Neural progenitor cell (in vitro differentiated cells): Measurements from ENCODE around the gene ARSB. TPM values are rescaled to one million over a fixed set of nuclear protein-coding genes. Genes with fewer than 3 reads are reported as not detected.

Experiments
- DNase-seq: peaks from one replicate; pipeline ENCODE4 v3.0.0-alpha.2; 2016; ENCODE audit warnings: low spot score
- H2AFZ ChIP-seq: fragments of 200-600 bp; sonication (generic); replicated peaks from 2 replicates; pipeline ENCODE4 v1.6.1; 2016; ENCODE audit warnings: antibody characterized with exemption
- H3F3A ChIP-seq: fragments of 200-600 bp; sonication (generic); 2 replicates; pipeline ENCODE4 v1.6.1; 2016; ENCODE audit warnings: antibody characterized with exemption, low read depth
- H3K27ac ChIP-seq: fragments of 200-600 bp; sonication (generic); 2 replicates; pipeline ENCODE4 v1.5.1; 2016; ENCODE audit warnings: mild to moderate bottlenecking
- H3K27me3 ChIP-seq: fragments of 200-600 bp; sonication (generic); 2 replicates; pipeline ENCODE4 v1.6.1; 2016; ENCODE audit warnings: mild to moderate bottlenecking, moderate library complexity
- H3K36me3 ChIP-seq: fragments of 200-600 bp; sonication (generic); 2 replicates; pipeline ENCODE4 v1.5.1; 2016
- H3K4me1 ChIP-seq: fragments of 200-600 bp; sonication (generic); 2 replicates; pipeline ENCODE4 v1.6.1; 2016; ENCODE audit warnings: mixed run types
- H3K4me2 ChIP-seq: fragments of 200-600 bp; sonication (generic); 2 replicates; pipeline ENCODE4 v1.6.1; 2016
- H3K4me3 ChIP-seq: fragments of 200-600 bp; sonication (generic); 2 replicates; pipeline ENCODE4 v1.5.1; 2016
- H3K79me2 ChIP-seq: fragments of 200-600 bp; sonication (generic); 2 replicates; pipeline ENCODE4 v1.6.1; 2016; ENCODE audit warnings: low read depth
- H3K9ac ChIP-seq: fragments of 200-600 bp; sonication (generic); 2 replicates; pipeline ENCODE4 v1.6.1; 2016
- H3K9me3 ChIP-seq: fragments of 200-600 bp; sonication (generic); 2 replicates; pipeline ENCODE4 v1.5.1; 2016; ENCODE audit warnings: low read depth
- H4K20me1 ChIP-seq: fragments of 200-600 bp; sonication (generic); 2 replicates; pipeline ENCODE4 v1.6.1; 2016; ENCODE audit warnings: low read depth
- H3K27ac Mint-ChIP-seq: 3 replicates; pipeline ENCODE4 v1.8.0; 2021; ENCODE audit warnings: mixed read lengths
- H3K27me3 Mint-ChIP-seq: 2 replicates; pipeline ENCODE4 v1.8.0; 2022; ENCODE audit warnings: low read depth, mild to moderate bottlenecking, inconsistent platforms, moderate library complexity, mixed read lengths; ENCODE audit not compliant: insufficient read depth
- H3K36me3 Mint-ChIP-seq: 3 replicates; pipeline ENCODE4 v1.8.0; 2021; ENCODE audit warnings: mixed read lengths
- H3K4me1 Mint-ChIP-seq: 3 replicates; pipeline ENCODE4 v1.8.0; 2021; ENCODE audit warnings: mixed read lengths
- H3K4me3 Mint-ChIP-seq: 3 replicates; pipeline ENCODE4 v1.8.0; 2021; ENCODE audit warnings: mild to moderate bottlenecking, moderate library complexity, mixed read lengths
- H3K9me3 Mint-ChIP-seq: 3 replicates; pipeline ENCODE4 v1.8.0; 2020; ENCODE audit warnings: mixed read lengths
- EZH2 ChIP-seq: fragments of 200-600 bp; sonication (generic); IDR thresholded peaks from 2 replicates; pipeline ENCODE4 v1.6.1; 2017; ENCODE audit warnings: antibody characterized with exemption, mild to moderate bottlenecking, moderate library complexity
- EZH2phosphoT487 ChIP-seq: fragments of 200-600 bp; sonication (generic); IDR thresholded peaks from 2 replicates; pipeline ENCODE4 v1.6.1; 2017; ENCODE audit warnings: antibody characterized with exemption
- total RNA-seq: library from RNA; depleted of rRNA; stranded (reverse); fragments of >200 nt; gene quantifications from 2 replicates; pipeline ENCODE4 v1.2.3, GENCODE V29; 2015; ENCODE audit warnings: low replicate concordance
- TF ChIP-seq, protein P1 (sequence below): fragments of 200-600 bp; sonication (generic); IDR thresholded peaks from 2 replicates; pipeline ENCODE4 v1.5.1; 2017; ENCODE audit warnings: antibody characterized with exemption, mild to moderate bottlenecking

The ARSB gene
- total RNA-seq, 1 donor from 2014 or later: 15.3 TPM

DNA sequence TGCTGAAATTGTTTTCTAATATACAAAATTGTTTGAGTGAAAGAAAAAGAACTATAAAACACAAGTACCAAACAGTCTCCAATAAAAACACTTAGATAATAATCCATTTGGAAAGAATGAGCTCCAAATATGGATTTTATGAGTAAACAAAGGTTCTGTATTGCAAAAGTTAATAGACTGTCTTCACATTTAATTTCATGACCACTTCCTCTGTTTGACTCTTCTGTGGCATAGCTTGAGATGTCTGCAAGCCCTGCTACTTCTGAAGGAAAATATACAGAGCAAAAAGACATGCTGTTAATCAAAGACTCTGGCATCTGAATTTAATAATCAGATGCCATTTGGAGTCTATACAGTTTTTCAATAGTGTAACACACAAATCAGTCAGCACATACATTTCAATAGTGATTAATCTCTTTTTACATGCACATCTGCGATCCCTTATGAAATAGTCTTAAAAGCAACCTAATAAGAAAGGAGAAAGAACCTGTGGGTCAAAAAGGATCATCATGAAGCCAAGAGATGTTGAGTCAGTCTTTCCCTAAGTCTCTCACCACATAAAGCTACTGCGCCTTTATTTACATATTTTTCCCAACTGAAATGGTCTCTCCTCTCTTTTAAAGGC lies 171.1 kb downstream of the ARSB start:
- Histone ChIP-seq H3K4me3 (no peak overlapping the region), H3K27ac (no peak overlapping the region), H3K79me2 (no peaks in the 10 kb centered on the region), H3K27me3 (no peaks in the 10 kb centered on the region), H2AFZ (no peak overlapping the region), H3K9ac (no peak overlapping the region), H3F3A (no peaks in the 10 kb centered on the region), H3K36me3 (no peaks in the 10 kb centered on the region), H4K20me1 (no peaks in the 10 kb centered on the region), H3K9me3 (no peaks in the 10 kb centered on the region), H3K4me2 (no peak overlapping the region), H3K4me1 (peaks cover 20% of the 10 kb centered on the region)
- no peak for DNase-seq
- Mint-ChIP-seq H3K27ac (no peak overlapping the region), H3K9me3 (peaks cover 3% of the 10 kb centered on the region), H3K4me1 (peaks cover 16% of the 10 kb centered on the region), H3K4me3 (no peak overlapping the region), H3K36me3 (peaks cover 3% of the 10 kb centered on the region), H3K27me3 (peaks cover 5% of the 10 kb centered on the region)
- no peak for TF ChIP-seq EZH2phosphoT487
- TF ChIP-seq, protein P1, sequence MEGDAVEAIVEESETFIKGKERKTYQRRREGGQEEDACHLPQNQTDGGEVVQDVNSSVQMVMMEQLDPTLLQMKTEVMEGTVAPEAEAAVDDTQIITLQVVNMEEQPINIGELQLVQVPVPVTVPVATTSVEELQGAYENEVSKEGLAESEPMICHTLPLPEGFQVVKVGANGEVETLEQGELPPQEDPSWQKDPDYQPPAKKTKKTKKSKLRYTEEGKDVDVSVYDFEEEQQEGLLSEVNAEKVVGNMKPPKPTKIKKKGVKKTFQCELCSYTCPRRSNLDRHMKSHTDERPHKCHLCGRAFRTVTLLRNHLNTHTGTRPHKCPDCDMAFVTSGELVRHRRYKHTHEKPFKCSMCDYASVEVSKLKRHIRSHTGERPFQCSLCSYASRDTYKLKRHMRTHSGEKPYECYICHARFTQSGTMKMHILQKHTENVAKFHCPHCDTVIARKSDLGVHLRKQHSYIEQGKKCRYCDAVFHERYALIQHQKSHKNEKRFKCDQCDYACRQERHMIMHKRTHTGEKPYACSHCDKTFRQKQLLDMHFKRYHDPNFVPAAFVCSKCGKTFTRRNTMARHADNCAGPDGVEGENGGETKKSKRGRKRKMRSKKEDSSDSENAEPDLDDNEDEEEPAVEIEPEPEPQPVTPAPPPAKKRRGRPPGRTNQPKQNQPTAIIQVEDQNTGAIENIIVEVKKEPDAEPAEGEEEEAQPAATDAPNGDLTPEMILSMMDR: no peak
- TF ChIP-seq EZH2: no peak

DNA sequence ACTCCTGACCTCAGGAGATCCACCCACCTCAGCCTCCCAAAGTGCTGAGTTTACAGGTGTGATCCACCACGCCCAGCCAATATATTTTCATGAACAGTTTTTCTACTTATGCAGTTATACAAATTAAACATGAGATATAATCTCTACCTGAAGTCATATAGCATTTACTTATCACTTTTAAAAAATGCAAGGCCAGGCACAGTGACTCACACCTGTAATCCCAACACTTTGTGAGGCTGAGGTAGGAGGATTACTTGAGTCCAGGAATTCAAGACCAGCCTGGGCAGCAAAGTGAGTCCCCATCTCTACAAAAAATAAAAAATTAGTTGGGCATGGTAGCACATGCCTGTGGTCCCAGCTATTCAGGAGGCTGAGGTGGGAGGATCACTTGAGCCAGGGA lies 171.8 kb downstream of the ARSB start:
- Histone ChIP-seq H4K20me1 (no peaks in the 10 kb centered on the region), H3K4me2 (no peak overlapping the region), H3K36me3 (no peaks in the 10 kb centered on the region), H3K27me3 (no peaks in the 10 kb centered on the region), H3K4me3 (no peak overlapping the region), H3K27ac (no peak overlapping the region), H3K9ac (no peak overlapping the region), H3F3A (no peaks in the 10 kb centered on the region), H3K4me1 (peaks cover 20% of the 10 kb centered on the region), H2AFZ (no peak overlapping the region), H3K9me3 (no peaks in the 10 kb centered on the region), H3K79me2 (no peaks in the 10 kb centered on the region)
- no peak for DNase-seq
- H3K9me3 Mint-ChIP-seq: peaks cover 3% of the 10 kb centered on the region
- peaks cover 5% of the 10 kb centered on the region for H3K27me3 Mint-ChIP-seq
- no peak overlapping the region for H3K27ac Mint-ChIP-seq
- peaks cover 17% of the 10 kb centered on the region for H3K4me1 Mint-ChIP-seq
- peaks cover 3% of the 10 kb centered on the region for H3K36me3 Mint-ChIP-seq
- TF ChIP-seq EZH2 (no peak), EZH2phosphoT487 (no peak)
- TF ChIP-seq, protein P1: no peak
- no peak overlapping the region for H3K4me3 Mint-ChIP-seq

DNA sequence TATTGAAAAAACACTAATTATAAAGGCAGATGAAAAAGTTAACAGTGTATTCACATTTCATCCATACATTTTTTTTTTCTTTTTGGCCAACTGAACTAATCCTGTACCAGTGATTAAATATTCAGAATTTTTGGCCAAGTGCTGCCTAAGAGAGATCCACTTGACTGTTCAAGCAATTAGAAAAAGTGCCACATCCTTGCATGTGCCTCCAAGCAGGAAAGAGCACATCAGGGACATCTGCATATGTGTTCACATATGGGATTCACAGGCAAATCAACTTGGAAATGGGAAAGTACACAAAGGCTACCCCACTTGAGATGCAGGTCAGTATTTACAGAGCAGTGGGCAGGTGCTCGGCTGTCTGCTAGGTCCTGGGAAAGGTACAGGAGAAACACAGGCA lies 173.2 kb downstream of the ARSB start:
- peaks cover under 1% of the 10 kb centered on the region for H3K36me3 Mint-ChIP-seq
- Histone ChIP-seq H3K4me2 (no peak overlapping the region), H4K20me1 (no peaks in the 10 kb centered on the region), H3K9me3 (no peaks in the 10 kb centered on the region), H3K4me3 (no peak overlapping the region), H3K27me3 (no peaks in the 10 kb centered on the region), H3K9ac (no peak overlapping the region), H2AFZ (no peak overlapping the region), H3K36me3 (no peaks in the 10 kb centered on the region), H3K79me2 (no peaks in the 10 kb centered on the region), H3K4me1 (peaks cover 20% of the 10 kb centered on the region), H3K27ac (no peak overlapping the region), H3F3A (no peaks in the 10 kb centered on the region)
- TF ChIP-seq EZH2phosphoT487: no peak
- no peak for TF ChIP-seq EZH2
- no peaks in the 10 kb centered on the region for H3K9me3 Mint-ChIP-seq
- H3K27me3 Mint-ChIP-seq: peaks cover 5% of the 10 kb centered on the region
- DNase-seq: no peak
- H3K4me1 Mint-ChIP-seq: peaks cover 17% of the 10 kb centered on the region
- H3K27ac Mint-ChIP-seq: no peak overlapping the region
- H3K4me3 Mint-ChIP-seq: no peak overlapping the region

DNA sequence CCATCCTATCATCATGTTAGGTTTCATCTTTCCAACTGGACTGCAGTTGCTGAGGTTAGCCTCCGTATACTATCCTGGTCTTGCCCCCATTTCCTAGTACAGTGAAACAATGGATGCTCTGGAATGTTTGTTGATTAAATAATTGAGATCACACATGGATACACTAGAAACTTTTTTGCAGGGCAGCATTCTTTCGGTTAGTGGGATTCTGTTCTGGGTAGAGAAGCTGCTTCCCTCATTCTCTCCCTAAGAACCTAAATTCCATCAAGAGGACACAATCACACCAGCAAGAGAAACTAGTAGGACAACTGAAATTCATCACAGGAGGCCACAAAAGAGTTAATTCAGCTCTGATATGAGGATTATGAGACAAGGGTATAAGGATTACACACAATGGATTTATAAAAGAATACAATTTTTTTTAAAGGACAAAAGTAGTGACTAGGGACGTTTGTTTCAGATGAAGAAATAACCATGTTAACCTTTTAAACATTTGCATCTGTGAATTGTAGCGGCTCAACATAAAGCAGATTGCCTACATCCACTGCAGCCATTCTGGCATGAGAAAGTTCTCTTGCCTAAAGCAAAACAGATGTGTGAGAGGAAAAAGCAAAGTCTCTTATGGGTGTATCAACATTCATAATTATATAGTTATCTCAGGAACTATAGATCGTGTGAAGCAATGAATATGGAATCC lies 173.8 kb downstream of the ARSB start:
- no peak overlapping the region for H3K27ac Mint-ChIP-seq
- no peak overlapping the region for H3K27ac ChIP-seq

More for the DNA sequence above, 173.8 kb downstream of the ARSB start:
- H3K79me2 ChIP-seq: no peaks in the 10 kb centered on the region
- H3K27me3 ChIP-seq: no peaks in the 10 kb centered on the region
- TF ChIP-seq, protein P1: no peak
- TF ChIP-seq EZH2 (no peak), EZH2phosphoT487 (no peak)
- H3K36me3 ChIP-seq: no peaks in the 10 kb centered on the region
- H3K4me1 Mint-ChIP-seq: peaks cover 17% of the 10 kb centered on the region
- no peaks in the 10 kb centered on the region for H4K20me1 ChIP-seq
- no peaks in the 10 kb centered on the region for H3K36me3 Mint-ChIP-seq
- no peaks in the 10 kb centered on the region for H3F3A ChIP-seq
- H3K4me2 ChIP-seq: no peak overlapping the region
- no peak overlapping the region for H3K9ac ChIP-seq
- no peak overlapping the region for H3K4me3 ChIP-seq
- no peak overlapping the region for H2AFZ ChIP-seq
- H3K9me3 ChIP-seq: no peaks in the 10 kb centered on the region
- peaks cover 7% of the 10 kb centered on the region for H3K27me3 Mint-ChIP-seq
- H3K4me1 ChIP-seq: peaks cover 20% of the 10 kb centered on the region
- no peak overlapping the region for H3K4me3 Mint-ChIP-seq
- peak; percentile 5 for DNase-seq
- H3K9me3 Mint-ChIP-seq: no peaks in the 10 kb centered on the region
